GM12878 (cell line): Measurements from ENCODE around the gene RAB3A. TPM values are rescaled to one million over a fixed set of nuclear protein-coding genes. Genes with fewer than 3 reads are reported as not detected.

Source experiments
- ATAC-seq: fragments of 200-7000 bp; cut with Tn5 transposase; 3 replicates; pipeline ENCODE4 v1.9.1; 2020; ENCODE audit warnings: mild to moderate bottlenecking, moderate library complexity
- BruUV-seq: library from RNA; stranded (reverse); fragments of 400-500 nt; replicated peaks from 2 replicates; lab custom pipeline; 2021; lab: Mats Ljungman, UMichigan
- CTCF ChIA-PET: fragments of 300-600 bp; sonication (Branson Sonifier 250); formaldehyde crosslinking; extraction: SDS; loops from one replicate; lab custom pipeline; 2021; ENCODE audit warnings: inconsistent platforms; lab: Yijun Ruan, JAX
- POLR2A ChIA-PET: fragments of 350-600 bp; formaldehyde crosslinking; extraction: SDS; loops from one replicate; lab custom pipeline; 2021; ENCODE audit warnings: inconsistent platforms; lab: Charles Lee
- RAD21 ChIA-PET: fragments of 300-600 bp; sonication (Branson Sonifier 250); formaldehyde crosslinking; loops from one replicate; lab custom pipeline; 2023; ENCODE audit warnings: antibody characterized with exemption; ENCODE audit not compliant: unreplicated experiment; lab: Charles Lee
- SMC1A ChIA-PET: fragments of 300-600 bp; sonication (Branson Sonifier 250); formaldehyde crosslinking; loops from one replicate; lab custom pipeline; 2023; ENCODE audit not compliant: unreplicated experiment, uncharacterized antibody; lab: Charles Lee
- DNase-seq: peaks from one replicate; pipeline ENCODE4 v3.0.0-alpha.2; 2011; ENCODE audit warnings: low read depth, low spot score
- FAIRE-seq: peaks from 3 replicates; lab custom pipeline; 2011; peaks lifted over from hg19 to GRCh38; lab: Jason Lieb, UNC
- H2AFZ ChIP-seq: 2 replicates; pipeline ENCODE4 v1.6.0; 2011; ENCODE audit warnings: low read depth, low read length, control low read depth; ENCODE audit not compliant: control insufficient read depth
- H3K27ac ChIP-seq: 2 replicates; pipeline ENCODE4 v1.5.1; 2011; ENCODE audit warnings: control low read depth; ENCODE audit not compliant: control insufficient read depth, insufficient read depth
- H3K27me3 ChIP-seq, 2 experiments: replicated peaks in 1 of 2; 2 replicates each; pipeline versions ENCODE4 v1.6.0 to v1.6.1; 2011; ENCODE audit warnings: low read length in 1 of 2; ENCODE audit not compliant: control insufficient read depth in 2 of 2, insufficient read depth in 2 of 2
- H3K36me3 ChIP-seq, 2 experiments: 2 replicates each; pipeline ENCODE4 v1.5.1; 2011; ENCODE audit warnings: low read length in 1 of 2; ENCODE audit not compliant: control insufficient read depth in 2 of 2, insufficient read depth in 2 of 2
- H3K4me1 ChIP-seq: 2 replicates; pipeline ENCODE4 v1.6.1; 2011; ENCODE audit warnings: mild to moderate bottlenecking, low read length, moderate library complexity, mixed read lengths; ENCODE audit not compliant: control insufficient read depth, insufficient read depth
- H3K4me2 ChIP-seq: 2 replicates; pipeline ENCODE4 v1.6.0; 2011; ENCODE audit warnings: control low read depth; ENCODE audit not compliant: control insufficient read depth, insufficient read depth
- H3K4me3 ChIP-seq: fragments of 200-600 bp; sonication (generic); 2 replicates; pipeline ENCODE4 v1.5.1; 2016
- H3K79me2 ChIP-seq: 2 replicates; pipeline ENCODE4 v1.6.0; 2011; ENCODE audit warnings: low read length; ENCODE audit not compliant: control insufficient read depth, insufficient read depth
- H3K9ac ChIP-seq: 2 replicates; pipeline ENCODE4 v1.8.0; 2011; ENCODE audit warnings: low read length, control low read depth, mixed read lengths; ENCODE audit not compliant: control insufficient read depth, insufficient read depth
- H3K9me3 ChIP-seq: replicated peaks from 3 replicates; pipeline ENCODE4 v1.5.1; 2011; ENCODE audit warnings: mild to moderate bottlenecking, low read length; ENCODE audit not compliant: control insufficient read depth, insufficient read depth
- H4K20me1 ChIP-seq: 2 replicates; pipeline ENCODE4 v1.6.0; 2011; ENCODE audit not compliant: control insufficient read depth, insufficient read depth
- BHLHE40 ChIP-seq, 2 experiments: fragments of 450-650 bp in 1 of 2; IDR thresholded peaks; 2 replicates each; pipeline ENCODE4 v1.6.1; 2011 to 2017; ENCODE audit warnings: low read depth in 2 of 2, borderline replicate concordance in 1 of 2, improper control_type of control experiment in 1 of 2, low read length in 1 of 2, mild to moderate bottlenecking in 1 of 2
- DPF2 ChIP-seq: fragments of 450-650 bp; IDR thresholded peaks from 2 replicates; pipeline ENCODE4 v1.6.1; 2017; ENCODE audit warnings: mild to moderate bottlenecking
- NFYA ChIP-seq: IDR thresholded peaks from 2 replicates; pipeline ENCODE4 v1.6.1; 2011; ENCODE audit warnings: low read depth, mild to moderate bottlenecking, low read length, improper control_type of control experiment, borderline replicate concordance
- NFYB ChIP-seq: IDR thresholded peaks from 2 replicates; pipeline ENCODE4 v1.6.1; 2011; ENCODE audit warnings: low read depth, mild to moderate bottlenecking, low read length, improper control_type of control experiment, moderate library complexity; ENCODE audit not compliant: insufficient read depth
- PAX8 ChIP-seq: fragments of 450-650 bp; IDR thresholded peaks from 2 replicates; pipeline ENCODE4 v1.6.1; 2017; ENCODE audit warnings: mild to moderate bottlenecking, moderate library complexity
- RCOR1 ChIP-seq: conservative IDR thresholded peaks from 2 replicates; pipeline ENCODE4 v1.6.1; 2012; ENCODE audit warnings: low read depth, low read length, improper control_type of control experiment
- SMAD5 ChIP-seq: IDR thresholded peaks from 2 replicates; pipeline ENCODE4 v1.6.1; 2016; ENCODE audit warnings: antibody characterized with exemption, low read depth
- WRNIP1 ChIP-seq: IDR thresholded peaks from 2 replicates; pipeline ENCODE4 v1.6.1; 2011; ENCODE audit warnings: low read depth, low read length, improper control_type of control experiment, borderline replicate concordance
- WGBS: methylation state at CpG from one replicate; pipeline ENCODE4 v1.1.6; 2016; ENCODE audit warnings: low lambda C conversion rate; ENCODE audit not compliant: insufficient replicate concordance, insufficient coverage; ENCODE audit errors: missing lambda C conversion rate; 5-methylcytosine and 5-hydroxymethylcytosine counted together
- in situ Hi-C: fragments of 300-500 bp; cut with MboI; formaldehyde crosslinking; loops from 9 replicates; pipeline ENCODE4 v1.14.3; 2018; ENCODE audit warnings: mixed read lengths
- intact Hi-C: fragments of 100-400 bp; cut with micrococcal nuclease; formaldehyde crosslinking; loops from one replicate; pipeline ENCODE4 v1.14.2; 2022; ENCODE audit not compliant: unreplicated experiment
- polyA plus RNA-seq, 11 experiments: library from polyadenylated mRNA; depleted of rRNA in 4 of 11; unstranded in 6 of 11; stranded (reverse) in 5 of 11; fragments of >200 nt; fragmentation: Nextera tagmentation in 4 of 11; fragmentation: Illumina TruSeq in 1 of 11; extraction: Ambion mirVana in 4 of 11; extraction: Trizol in 1 of 11; gene quantifications; 1 replicate in 1 of 11; 2 replicates in 10 of 11; pipeline versions ENCODE4 v1.2.1 to v1.2.3, GENCODE V29; 2011 to 2016; ENCODE audit warnings: inconsistent platforms in 2 of 11, missing spikeins in 2 of 11, low read depth in 1 of 11
- total RNA-seq, 4 experiments: library from RNA; depleted of rRNA in 3 of 4; stranded (reverse); fragments of >200 nt in 3 of 4; fragmentation: Illumina TruSeq in 1 of 4; extraction: Trizol in 1 of 4; gene quantifications; 2 replicates each; pipeline versions ENCODE4 v1.2.1 to v1.2.3, GENCODE V29; 2013 to 2021
- TF ChIP-seq, protein P1 (sequence below): fragments of 450-650 bp; IDR thresholded peaks from 2 replicates; pipeline ENCODE4 v1.6.1; 2017; ENCODE audit warnings: mild to moderate bottlenecking, moderate library complexity
- TF ChIP-seq, protein P2 (sequence below): fragments of 450-650 bp; IDR thresholded peaks from 2 replicates; pipeline ENCODE4 v1.6.1; 2017; ENCODE audit warnings: mild to moderate bottlenecking, low read depth, inconsistent platforms; ENCODE audit not compliant: poor library complexity, severe bottlenecking
- TF ChIP-seq, protein P3 (sequence below): fragments of 450-650 bp; IDR thresholded peaks from 2 replicates; pipeline ENCODE4 v1.6.1; 2017; ENCODE audit warnings: low read depth, mild to moderate bottlenecking, moderate library complexity
- TF ChIP-seq, protein P4 (sequence below): fragments of 450-650 bp; IDR thresholded peaks from 2 replicates; pipeline ENCODE4 v1.6.1; 2017; ENCODE audit warnings: antibody characterized with exemption, mild to moderate bottlenecking, moderate library complexity

RAB3A gene
- total and polyA plus RNA-seq, 10 of the 15 experiments (the other 5 are each of a cell fraction or from before 2014, with no cell fraction given), result 0.07 to 3.5 (median 1.2) TPM; not detected in 1

DNA sequence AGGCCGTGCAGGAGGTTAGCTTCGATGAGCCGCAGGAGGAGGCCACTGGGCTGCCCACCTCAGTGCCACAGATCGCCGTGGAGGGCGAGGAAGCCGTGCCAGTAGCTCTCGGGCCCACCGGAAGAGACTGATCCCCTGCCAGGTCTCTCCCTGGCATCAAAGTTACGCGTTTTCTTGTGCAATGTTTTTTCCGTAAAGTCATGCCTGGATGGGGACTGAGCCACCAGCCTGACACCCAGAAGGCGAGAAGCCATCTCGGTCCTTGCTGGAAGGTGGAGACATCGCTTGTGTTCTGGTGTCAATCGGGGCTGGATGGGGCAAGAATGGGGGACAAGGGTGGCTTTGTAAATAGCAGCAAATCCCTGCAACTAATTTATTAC is 54.3 kb downstream of the RAB3A start:
- in situ Hi-C loops, result no loop called here
- no TSS peak for BruUV-seq
- ATAC-seq, result no peak
- Histone ChIP-seq H3K79me2 (peaks cover 11% of the 10 kb centered on the region), H3K9me3 (no peaks in the 10 kb centered on the region), H3K36me3 (peaks cover 13 to 14% of the 10 kb centered on the region in 2 experiments; a peak in 3 of 4 replicates), H3K9ac (no peak overlapping the region), H3K4me2 (no peak overlapping the region), H3K4me3 (no peak overlapping the region), H3K27ac (no peak overlapping the region), H2AFZ (no peak overlapping the region), H4K20me1 (no peaks in the 10 kb centered on the region), H3K27me3 (no peaks in the 10 kb centered on the region), H3K4me1 (peaks cover 15% of the 10 kb centered on the region)
- ChIA-PET SMC1A (no interaction called here), CTCF (interaction anchor here (1.1 kb wide), 1 partner anchor 36 kb away, joined by 3 read pairs; no protein-coding TSS in a partner anchor), RAD21 (no interaction called here), POLR2A (interaction anchor here (0.6 to 1.2 kb wide), 2 partner anchors 12 to 31 kb away, joined by 4 read pairs; no protein-coding TSS in a partner anchor)
- intact Hi-C loops, result no loop called here
- WGBS, result 92% methylated on average over 16 of the region's 16 CpGs
- no peak for DNase-seq
- no peak for FAIRE-seq
- no peak for TF ChIP-seq WRNIP1
- TF ChIP-seq RCOR1, result no peak
- TF ChIP-seq BHLHE40 (IDR thresholded peaks at IDR 0.05; ENCODE audit: borderline replicate concordance in 1 of 2, low read depth in 2 of 2, low read length in 1 of 2), result no peak
- TF ChIP-seq, protein P1, sequence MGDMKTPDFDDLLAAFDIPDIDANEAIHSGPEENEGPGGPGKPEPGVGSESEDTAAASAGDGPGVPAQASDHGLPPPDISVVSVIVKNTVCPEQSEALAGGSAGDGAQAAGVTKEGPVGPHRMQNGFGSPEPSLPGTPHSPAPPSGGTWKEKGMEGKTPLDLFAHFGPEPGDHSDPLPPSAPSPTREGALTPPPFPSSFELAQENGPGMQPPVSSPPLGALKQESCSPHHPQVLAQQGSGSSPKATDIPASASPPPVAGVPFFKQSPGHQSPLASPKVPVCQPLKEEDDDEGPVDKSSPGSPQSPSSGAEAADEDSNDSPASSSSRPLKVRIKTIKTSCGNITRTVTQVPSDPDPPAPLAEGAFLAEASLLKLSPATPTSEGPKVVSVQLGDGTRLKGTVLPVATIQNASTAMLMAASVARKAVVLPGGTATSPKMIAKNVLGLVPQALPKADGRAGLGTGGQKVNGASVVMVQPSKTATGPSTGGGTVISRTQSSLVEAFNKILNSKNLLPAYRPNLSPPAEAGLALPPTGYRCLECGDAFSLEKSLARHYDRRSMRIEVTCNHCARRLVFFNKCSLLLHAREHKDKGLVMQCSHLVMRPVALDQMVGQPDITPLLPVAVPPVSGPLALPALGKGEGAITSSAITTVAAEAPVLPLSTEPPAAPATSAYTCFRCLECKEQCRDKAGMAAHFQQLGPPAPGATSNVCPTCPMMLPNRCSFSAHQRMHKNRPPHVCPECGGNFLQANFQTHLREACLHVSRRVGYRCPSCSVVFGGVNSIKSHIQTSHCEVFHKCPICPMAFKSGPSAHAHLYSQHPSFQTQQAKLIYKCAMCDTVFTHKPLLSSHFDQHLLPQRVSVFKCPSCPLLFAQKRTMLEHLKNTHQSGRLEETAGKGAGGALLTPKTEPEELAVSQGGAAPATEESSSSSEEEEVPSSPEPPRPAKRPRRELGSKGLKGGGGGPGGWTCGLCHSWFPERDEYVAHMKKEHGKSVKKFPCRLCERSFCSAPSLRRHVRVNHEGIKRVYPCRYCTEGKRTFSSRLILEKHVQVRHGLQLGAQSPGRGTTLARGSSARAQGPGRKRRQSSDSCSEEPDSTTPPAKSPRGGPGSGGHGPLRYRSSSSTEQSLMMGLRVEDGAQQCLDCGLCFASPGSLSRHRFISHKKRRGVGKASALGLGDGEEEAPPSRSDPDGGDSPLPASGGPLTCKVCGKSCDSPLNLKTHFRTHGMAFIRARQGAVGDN, result no peak
- TF ChIP-seq, protein P2, sequence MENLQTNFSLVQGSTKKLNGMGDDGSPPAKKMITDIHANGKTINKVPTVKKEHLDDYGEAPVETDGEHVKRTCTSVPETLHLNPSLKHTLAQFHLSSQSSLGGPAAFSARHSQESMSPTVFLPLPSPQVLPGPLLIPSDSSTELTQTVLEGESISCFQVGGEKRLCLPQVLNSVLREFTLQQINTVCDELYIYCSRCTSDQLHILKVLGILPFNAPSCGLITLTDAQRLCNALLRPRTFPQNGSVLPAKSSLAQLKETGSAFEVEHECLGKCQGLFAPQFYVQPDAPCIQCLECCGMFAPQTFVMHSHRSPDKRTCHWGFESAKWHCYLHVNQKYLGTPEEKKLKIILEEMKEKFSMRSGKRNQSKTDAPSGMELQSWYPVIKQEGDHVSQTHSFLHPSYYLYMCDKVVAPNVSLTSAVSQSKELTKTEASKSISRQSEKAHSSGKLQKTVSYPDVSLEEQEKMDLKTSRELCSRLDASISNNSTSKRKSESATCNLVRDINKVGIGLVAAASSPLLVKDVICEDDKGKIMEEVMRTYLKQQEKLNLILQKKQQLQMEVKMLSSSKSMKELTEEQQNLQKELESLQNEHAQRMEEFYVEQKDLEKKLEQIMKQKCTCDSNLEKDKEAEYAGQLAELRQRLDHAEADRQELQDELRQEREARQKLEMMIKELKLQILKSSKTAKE, result no peak
- no peak for TF ChIP-seq NFYB
- no peak for TF ChIP-seq SMAD5
- TF ChIP-seq, protein P3, sequence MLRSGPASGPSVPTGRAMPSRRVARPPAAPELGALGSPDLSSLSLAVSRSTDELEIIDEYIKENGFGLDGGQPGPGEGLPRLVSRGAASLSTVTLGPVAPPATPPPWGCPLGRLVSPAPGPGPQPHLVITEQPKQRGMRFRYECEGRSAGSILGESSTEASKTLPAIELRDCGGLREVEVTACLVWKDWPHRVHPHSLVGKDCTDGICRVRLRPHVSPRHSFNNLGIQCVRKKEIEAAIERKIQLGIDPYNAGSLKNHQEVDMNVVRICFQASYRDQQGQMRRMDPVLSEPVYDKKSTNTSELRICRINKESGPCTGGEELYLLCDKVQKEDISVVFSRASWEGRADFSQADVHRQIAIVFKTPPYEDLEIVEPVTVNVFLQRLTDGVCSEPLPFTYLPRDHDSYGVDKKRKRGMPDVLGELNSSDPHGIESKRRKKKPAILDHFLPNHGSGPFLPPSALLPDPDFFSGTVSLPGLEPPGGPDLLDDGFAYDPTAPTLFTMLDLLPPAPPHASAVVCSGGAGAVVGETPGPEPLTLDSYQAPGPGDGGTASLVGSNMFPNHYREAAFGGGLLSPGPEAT, result no peak
- TF ChIP-seq DPF2, result no peak
- TF ChIP-seq, protein P4, sequence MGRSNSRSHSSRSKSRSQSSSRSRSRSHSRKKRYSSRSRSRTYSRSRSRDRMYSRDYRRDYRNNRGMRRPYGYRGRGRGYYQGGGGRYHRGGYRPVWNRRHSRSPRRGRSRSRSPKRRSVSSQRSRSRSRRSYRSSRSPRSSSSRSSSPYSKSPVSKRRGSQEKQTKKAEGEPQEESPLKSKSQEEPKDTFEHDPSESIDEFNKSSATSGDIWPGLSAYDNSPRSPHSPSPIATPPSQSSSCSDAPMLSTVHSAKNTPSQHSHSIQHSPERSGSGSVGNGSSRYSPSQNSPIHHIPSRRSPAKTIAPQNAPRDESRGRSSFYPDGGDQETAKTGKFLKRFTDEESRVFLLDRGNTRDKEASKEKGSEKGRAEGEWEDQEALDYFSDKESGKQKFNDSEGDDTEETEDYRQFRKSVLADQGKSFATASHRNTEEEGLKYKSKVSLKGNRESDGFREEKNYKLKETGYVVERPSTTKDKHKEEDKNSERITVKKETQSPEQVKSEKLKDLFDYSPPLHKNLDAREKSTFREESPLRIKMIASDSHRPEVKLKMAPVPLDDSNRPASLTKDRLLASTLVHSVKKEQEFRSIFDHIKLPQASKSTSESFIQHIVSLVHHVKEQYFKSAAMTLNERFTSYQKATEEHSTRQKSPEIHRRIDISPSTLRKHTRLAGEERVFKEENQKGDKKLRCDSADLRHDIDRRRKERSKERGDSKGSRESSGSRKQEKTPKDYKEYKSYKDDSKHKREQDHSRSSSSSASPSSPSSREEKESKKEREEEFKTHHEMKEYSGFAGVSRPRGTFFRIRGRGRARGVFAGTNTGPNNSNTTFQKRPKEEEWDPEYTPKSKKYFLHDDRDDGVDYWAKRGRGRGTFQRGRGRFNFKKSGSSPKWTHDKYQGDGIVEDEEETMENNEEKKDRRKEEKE, result no peak
- TF ChIP-seq NFYA, result no peak
- no peak for TF ChIP-seq PAX8
